GM12801 (cell line): ENCODE data around the gene SLC39A11.

Source experiments
- TF ChIP-seq, protein P1 (sequence below): IDR thresholded peaks from one replicate; pipeline ENCODE4 v1.5.1; 2011; ENCODE audit warnings: control low read depth; ENCODE audit not compliant: insufficient read length; ENCODE audit errors: extremely low read depth

SLC39A11 gene

DNA sequence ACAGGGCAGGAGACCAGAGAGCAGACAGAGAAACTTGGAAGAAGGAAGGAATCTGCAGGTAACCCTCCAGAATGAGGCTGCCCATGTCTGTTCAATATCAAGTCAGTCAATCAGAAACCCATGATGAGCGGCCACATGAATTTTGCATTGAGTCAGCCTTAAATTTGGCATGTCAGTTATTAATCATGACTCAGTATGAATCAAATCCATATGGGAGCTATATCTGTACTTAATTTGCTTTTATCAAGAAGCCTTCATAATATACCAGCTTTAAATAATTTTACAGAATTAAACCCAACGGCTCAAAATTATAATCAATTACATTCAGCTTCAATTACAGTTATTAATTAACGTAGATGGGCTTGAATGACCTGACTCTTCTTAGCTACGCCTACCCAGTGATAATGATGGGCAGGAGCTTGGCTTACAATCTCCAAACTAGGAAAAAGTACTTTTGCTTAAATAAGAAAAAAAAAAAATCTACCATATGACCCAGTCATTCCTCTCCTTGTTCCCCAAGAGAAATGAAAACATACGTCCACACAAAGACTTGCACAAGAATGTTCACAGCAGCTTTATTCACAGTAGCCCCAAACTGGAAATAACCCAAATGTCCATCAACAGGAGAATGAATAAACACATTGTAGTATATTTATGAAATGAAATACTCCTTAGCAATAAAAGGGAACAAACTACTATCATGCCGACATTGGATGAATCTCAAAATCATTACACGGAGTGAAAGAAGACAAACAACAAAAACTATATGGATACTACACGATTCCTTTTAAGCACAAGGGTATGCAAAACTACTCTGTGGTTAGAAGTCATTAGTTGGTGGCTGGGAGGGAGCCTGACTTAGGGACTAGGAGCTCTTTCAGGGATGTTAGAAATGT, 48.6 kb downstream of the SLC39A11 start:
- TF ChIP-seq, protein P1, sequence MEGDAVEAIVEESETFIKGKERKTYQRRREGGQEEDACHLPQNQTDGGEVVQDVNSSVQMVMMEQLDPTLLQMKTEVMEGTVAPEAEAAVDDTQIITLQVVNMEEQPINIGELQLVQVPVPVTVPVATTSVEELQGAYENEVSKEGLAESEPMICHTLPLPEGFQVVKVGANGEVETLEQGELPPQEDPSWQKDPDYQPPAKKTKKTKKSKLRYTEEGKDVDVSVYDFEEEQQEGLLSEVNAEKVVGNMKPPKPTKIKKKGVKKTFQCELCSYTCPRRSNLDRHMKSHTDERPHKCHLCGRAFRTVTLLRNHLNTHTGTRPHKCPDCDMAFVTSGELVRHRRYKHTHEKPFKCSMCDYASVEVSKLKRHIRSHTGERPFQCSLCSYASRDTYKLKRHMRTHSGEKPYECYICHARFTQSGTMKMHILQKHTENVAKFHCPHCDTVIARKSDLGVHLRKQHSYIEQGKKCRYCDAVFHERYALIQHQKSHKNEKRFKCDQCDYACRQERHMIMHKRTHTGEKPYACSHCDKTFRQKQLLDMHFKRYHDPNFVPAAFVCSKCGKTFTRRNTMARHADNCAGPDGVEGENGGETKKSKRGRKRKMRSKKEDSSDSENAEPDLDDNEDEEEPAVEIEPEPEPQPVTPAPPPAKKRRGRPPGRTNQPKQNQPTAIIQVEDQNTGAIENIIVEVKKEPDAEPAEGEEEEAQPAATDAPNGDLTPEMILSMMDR, result no peak

DNA sequence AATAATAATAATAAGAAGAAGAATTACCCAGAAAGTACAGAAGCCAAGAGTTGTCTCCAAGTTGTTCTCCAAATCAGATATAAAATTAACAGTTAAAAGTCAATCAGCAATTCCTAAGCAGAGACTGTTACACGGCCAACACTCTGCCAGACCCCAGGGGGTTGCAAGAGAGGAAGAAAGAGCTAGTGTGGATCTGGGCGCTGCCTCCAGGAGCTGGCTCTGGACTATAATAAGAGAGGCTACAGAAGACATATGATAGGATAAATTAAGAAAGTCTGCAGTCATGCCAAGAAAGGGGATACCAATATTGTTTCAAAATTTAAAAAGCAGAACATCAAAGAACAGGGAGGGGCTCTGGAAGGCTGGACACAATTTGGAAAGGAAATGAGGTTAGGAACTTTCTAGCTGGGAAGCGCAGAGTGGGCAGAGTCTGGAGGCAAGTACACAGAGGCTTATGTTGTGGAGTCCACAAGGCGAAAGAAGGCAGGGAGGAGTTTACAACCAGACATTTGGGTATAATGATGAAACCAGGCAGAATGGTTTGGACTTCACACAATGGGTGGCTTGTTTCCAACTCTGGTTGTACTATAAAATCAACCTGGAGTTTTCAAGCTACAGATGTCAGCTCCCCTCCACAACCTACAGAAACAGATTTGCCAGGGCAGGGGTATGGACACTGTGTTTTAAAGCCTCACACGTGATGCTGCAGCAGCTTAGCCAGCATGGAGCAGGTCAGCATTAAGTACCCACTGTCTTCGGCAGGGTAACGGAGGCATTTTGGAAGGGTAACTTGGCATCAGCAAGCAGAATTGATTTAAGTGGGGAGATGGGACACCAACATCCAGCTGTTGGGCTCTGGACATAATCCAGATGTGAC, 49.4 kb downstream of the SLC39A11 start:
- TF ChIP-seq, protein P1, result no peak

DNA sequence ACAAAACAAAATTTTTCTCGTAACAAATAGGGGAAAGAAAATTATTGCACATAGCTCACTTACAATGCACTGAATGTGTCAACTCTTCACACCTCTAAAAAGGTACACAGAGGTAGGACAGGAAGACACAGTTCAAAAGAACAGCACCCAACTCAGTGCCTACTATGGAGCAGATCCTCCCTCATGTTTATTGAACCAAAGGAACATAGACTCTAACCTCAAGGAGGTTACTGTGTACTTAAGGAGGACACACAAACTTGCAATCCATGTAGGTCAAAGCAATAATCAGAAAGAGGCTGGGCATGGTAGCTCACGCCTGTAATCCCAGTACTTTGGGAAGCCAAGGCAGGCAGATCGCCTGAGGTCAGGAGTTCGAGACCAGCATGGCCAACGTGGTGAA, 50.3 kb downstream of the SLC39A11 start:
- TF ChIP-seq, protein P1, result no peak

DNA sequence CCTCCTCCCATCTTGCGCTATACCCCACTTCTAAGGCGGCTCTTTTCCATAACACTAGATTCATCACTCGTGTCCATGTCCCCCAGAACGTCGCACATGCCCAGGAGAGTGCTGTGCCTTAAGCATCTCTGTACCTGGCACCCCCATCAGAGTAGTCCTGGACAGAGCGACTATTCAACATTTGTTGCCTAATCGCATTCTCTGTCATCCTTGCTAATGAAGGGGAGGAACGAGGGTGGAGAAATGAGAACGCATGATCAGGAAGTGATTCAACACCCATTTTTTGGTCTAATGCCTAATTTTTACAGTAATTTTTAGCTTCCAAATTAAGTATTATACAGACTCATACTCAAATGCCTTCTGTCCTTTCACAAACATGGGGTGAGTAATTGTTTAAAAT, 53.2 kb downstream of the SLC39A11 start:
- TF ChIP-seq, protein P1, result no peak

DNA sequence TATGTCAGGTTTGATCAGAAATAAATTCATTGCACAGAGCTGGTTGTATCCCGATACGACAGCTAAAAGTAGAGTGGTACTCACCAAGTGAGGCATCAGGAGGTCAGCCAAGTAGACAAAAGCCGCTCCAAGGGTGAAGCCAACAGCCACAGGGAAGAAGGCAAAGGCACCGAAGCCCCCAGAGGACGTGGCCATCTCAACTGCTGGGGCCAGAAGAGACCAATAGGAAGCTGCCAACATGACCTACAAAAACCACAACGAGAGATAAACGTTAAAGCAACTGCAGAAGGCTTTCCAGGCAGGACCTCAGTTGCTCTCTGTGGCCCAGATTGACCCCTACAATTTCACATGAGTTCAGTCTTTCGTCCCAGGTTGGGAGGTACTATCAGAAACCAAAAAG, 61.0 kb downstream of the SLC39A11 start:
- TF ChIP-seq, protein P1, result no peak

DNA sequence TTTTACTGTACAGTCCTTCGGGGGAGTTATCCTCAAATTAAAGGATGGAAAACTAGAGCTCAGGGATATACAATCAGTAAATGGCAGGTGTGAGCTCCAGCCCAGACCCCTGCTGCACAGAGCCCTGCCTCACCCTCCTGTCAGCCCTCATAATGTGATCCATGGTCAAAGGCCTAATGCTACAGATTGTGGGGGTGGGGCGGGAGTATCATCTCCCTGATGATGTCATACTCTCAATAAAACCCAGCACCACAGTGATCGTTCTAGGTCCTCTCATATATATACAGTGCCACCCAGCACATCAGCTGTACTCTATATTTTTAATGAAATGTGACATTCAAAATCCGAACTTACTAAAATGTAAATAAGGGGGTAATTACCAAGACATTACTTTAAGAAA, 61.5 kb downstream of the SLC39A11 start:
- TF ChIP-seq, protein P1, result no peak

DNA sequence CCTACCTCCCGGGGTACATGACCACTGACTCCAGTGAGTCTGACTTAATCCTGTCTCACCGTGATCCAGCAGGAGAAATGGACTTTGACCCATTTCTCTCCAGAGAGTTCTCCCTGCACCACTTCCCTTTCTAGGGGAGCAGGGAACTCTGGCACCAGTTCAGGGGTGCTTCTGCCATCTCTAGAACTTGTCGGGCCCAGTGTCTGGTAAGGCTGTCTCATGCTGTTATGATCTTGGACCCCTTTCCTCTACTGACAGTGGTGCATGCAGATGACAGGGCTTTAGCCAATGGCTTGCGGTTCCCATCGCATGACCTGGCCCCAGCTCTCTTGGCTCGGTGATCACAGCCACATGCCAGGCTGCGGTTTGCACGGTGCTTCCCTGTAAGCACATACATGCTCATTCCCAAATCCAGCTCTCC, 62.0 kb downstream of the SLC39A11 start:
- TF ChIP-seq, protein P1, result no peak
